Measurements from ENCODE around the gene DUS2. TPM values are rescaled to one million over a fixed set of nuclear protein-coding genes. Genes with fewer than 3 reads are reported as not detected.

DUS2 gene
- total RNA-seq, 1 experiment from 2014 or later = 27.3 TPM

DNA sequence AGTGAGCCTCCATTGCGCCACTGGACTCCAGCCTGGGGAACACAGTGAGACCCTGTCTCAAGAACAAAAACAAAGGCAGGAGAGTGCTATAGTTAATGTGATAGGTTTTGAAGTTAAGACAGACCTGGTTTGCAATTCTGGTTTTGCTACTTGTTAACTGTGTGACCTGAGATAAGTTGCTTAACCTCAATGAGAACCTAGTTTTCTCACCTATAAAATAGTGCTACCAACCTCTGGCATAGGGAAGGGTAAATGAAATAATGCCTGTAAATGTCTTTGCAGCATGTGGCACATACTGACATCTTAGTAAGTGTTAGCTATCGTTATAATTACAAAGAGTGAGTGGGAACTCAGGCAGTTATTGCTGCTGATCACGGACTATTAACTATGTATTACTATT lies 32.3 kb downstream of the DUS2 start:
- Histone ChIP-seq H3K4me3 (replicated peaks in 1 of 2; ENCODE audit: low read depth in 1 of 2, low read length in 2 of 2) (no peak overlapping the region), H2AFZ (ENCODE audit: low read depth, low read length, poor library complexity, severe bottlenecking) (no peak overlapping the region), H3K4me2 (ENCODE audit: low read length) (no peak overlapping the region), H3K27me3 (ENCODE audit: insufficient read depth, low read length) (no peaks in the 10 kb centered on the region), H3K4me1 (ENCODE audit: control insufficient read depth in 1 of 2, insufficient read depth in 2 of 2, low read length in 2 of 2) (no peaks in the 10 kb centered on the region), H3K9me2 (ENCODE audit: insufficient read depth) (no peaks in the 10 kb centered on the region), H4K20me1 (ENCODE audit: insufficient read depth) (no peaks in the 10 kb centered on the region), H3K27ac (ENCODE audit: low read depth, low read length) (no peak overlapping the region), H3K79me2 (ENCODE audit: insufficient read depth, low read length) (no peaks in the 10 kb centered on the region), H3K9me3 (ENCODE audit: control insufficient read depth in 1 of 2, insufficient read depth in 1 of 2, low read depth in 1 of 2, low read length in 2 of 2) (no peaks in the 10 kb centered on the region), H3K36me3 (ENCODE audit: control insufficient read depth in 1 of 2, insufficient read depth in 2 of 2, low read length in 2 of 2) (peaks cover 4 to 41% of the 10 kb centered on the region in 2 experiments; a peak in 2 of 4 replicates), H3K9ac (ENCODE audit: low read length) (no peak overlapping the region)
- BruUV-seq (replicated peaks) = no TSS peak
- ChIA-PET CTCF (no interaction called here), RAD21 (ENCODE audit: low non-redundant PET in 1 of 2, low total read pairs in 2 of 2, uncharacterized antibody in 2 of 2, unreplicated experiment in 2 of 2) (no interaction called here), POLR2A (no interaction called here)
- DNase-seq (ENCODE audit: low read depth, low spot score) (no peak), ATAC-seq (no peak)
- TF ChIP-seq ZNF274 (IDR thresholded peaks at IDR 0.05; ENCODE audit: low read depth, low read length) (no peak), FOSL1 (IDR thresholded peaks at IDR 0.05; ENCODE audit: low read depth) (no peak), YY1 (IDR thresholded peaks at IDR 0.05; ENCODE audit: extremely low read depth, insufficient replicate concordance, low read depth, low read length) (no peak), EGR1 (IDR thresholded peaks at IDR 0.05; ENCODE audit: low read depth) (no peak), ELF1 (IDR thresholded peaks at IDR 0.05; ENCODE audit: borderline replicate concordance, low read depth) (no peak), TCF7L2 (IDR thresholded peaks at IDR 0.05; ENCODE audit: borderline replicate concordance, extremely low read depth, insufficient read depth, insufficient read length) (no peak), SRF (IDR thresholded peaks at IDR 0.05; ENCODE audit: low read depth) (no peak), EZH2 (IDR thresholded peaks at IDR 0.05) (no peak), ATF3 (IDR thresholded peaks at IDR 0.05) (no peak), SP1 (IDR thresholded peaks at IDR 0.05; ENCODE audit: low read depth) (no peak), CEBPB (IDR thresholded peaks at IDR 0.05; ENCODE audit: low read depth) (no peak), JUND (IDR thresholded peaks at IDR 0.05) (no peak), CBX3 (IDR thresholded peaks at IDR 0.05; ENCODE audit: low read depth) (no peak), ZFX (IDR thresholded peaks at IDR 0.05) (no peak)
- TF ChIP-seq, protein P1, sequence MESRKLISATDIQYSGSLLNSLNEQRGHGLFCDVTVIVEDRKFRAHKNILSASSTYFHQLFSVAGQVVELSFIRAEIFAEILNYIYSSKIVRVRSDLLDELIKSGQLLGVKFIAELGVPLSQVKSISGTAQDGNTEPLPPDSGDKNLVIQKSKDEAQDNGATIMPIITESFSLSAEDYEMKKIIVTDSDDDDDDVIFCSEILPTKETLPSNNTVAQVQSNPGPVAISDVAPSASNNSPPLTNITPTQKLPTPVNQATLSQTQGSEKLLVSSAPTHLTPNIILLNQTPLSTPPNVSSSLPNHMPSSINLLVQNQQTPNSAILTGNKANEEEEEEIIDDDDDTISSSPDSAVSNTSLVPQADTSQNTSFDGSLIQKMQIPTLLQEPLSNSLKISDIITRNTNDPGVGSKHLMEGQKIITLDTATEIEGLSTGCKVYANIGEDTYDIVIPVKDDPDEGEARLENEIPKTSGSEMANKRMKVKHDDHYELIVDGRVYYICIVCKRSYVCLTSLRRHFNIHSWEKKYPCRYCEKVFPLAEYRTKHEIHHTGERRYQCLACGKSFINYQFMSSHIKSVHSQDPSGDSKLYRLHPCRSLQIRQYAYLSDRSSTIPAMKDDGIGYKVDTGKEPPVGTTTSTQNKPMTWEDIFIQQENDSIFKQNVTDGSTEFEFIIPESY (IDR thresholded peaks at IDR 0.05; ENCODE audit: extremely low read depth, insufficient replicate concordance, low read length) = no peak
- intact Hi-C loops (cut with micrococcal nuclease) = no loop called here

All from HCT116 (cell line).